ENCODE results near the gene AP4S1. TPM values are rescaled to one million over a fixed set of nuclear protein-coding genes. Genes with fewer than 3 reads are reported as not detected.
A peak's percentile ranks its signal among the peaks of the same experiment; 100 is the strongest.

AP4S1 gene
- total RNA-seq, 1 experiment from 2014 or later, result 8.3 TPM

DNA sequence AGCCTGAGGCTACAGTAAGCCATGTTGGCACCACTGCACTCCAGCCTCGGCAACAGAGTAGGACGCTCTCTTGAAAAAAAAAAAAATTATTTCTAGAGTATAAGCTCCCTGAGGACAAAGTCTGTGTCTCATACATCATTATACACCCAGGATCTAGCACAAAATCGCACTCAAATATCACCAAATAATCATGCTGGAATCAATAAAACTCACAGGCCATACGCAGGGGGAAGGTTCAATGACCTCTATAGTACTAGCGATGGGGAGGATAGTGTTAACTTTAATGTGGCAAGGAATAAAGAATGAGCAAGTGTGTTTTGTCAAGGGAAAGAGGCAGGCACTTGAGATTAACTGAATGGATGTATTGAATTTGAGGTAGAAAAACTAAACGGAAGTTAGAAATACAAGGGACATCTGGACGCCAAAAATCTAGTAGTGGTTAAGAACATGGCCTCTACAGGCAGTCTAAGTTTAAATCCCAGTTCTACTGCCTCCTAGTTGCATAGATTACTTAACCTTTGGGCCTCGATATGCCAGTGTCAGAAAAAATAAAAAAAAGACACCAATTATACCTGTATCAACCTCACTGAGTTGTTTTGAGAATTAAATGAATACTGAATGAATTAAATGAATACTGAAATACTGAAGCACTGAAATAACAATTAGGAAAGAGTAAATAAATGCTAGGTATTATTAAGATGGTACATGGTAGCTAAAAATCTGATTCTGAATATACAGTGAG is 4.4 kb upstream of the AP4S1 start:
- no peak overlapping the region for H3K4me3 Mint-ChIP-seq (ENCODE audit: low read depth, unreplicated experiment)
- no peaks in the 10 kb centered on the region for H3K27me3 Mint-ChIP-seq (ENCODE audit: unreplicated experiment)
- peaks cover 8% of the 10 kb centered on the region for H3K4me1 Mint-ChIP-seq (ENCODE audit: low read depth, unreplicated experiment)
- BruUV-seq (replicated peaks), result no TSS peak
- intact Hi-C loops (cut with micrococcal nuclease; ENCODE audit: unreplicated experiment), result no loop called here
- TF ChIP-seq, protein P1, sequence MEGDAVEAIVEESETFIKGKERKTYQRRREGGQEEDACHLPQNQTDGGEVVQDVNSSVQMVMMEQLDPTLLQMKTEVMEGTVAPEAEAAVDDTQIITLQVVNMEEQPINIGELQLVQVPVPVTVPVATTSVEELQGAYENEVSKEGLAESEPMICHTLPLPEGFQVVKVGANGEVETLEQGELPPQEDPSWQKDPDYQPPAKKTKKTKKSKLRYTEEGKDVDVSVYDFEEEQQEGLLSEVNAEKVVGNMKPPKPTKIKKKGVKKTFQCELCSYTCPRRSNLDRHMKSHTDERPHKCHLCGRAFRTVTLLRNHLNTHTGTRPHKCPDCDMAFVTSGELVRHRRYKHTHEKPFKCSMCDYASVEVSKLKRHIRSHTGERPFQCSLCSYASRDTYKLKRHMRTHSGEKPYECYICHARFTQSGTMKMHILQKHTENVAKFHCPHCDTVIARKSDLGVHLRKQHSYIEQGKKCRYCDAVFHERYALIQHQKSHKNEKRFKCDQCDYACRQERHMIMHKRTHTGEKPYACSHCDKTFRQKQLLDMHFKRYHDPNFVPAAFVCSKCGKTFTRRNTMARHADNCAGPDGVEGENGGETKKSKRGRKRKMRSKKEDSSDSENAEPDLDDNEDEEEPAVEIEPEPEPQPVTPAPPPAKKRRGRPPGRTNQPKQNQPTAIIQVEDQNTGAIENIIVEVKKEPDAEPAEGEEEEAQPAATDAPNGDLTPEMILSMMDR (IDR thresholded peaks at IDR 0.05; ENCODE audit: unreplicated experiment), result no peak
- CTCF ChIA-PET, result no interaction called here
- DNase-seq, result no peak
- no peaks in the 10 kb centered on the region for H3K9me3 Mint-ChIP-seq (ENCODE audit: low read depth, unreplicated experiment)
- H3K36me3 Mint-ChIP-seq (ENCODE audit: insufficient read depth, unreplicated experiment), result peaks cover 27% of the 10 kb centered on the region
- H3K27ac Mint-ChIP-seq (ENCODE audit: unreplicated experiment), result no peak overlapping the region

DNA sequence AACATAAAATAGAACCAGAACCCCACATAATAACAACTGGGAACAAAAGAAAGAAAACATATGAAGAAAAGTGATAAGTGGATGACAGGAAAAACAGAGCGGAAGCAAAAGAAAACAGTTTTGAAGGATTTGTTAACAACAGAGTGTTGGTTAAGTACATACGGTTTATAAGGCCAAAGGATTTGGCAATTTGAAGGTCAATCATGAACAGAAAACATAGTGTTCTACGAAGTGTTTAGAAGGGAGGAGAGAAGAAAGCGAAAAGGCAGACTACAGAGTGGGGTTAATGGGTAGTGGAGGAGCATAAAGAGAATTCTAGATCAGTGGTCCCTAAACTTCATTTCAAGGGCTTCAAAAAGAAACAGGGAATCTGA is 3.9 kb upstream of the AP4S1 start:
- TF ChIP-seq, protein P1 (IDR thresholded peaks at IDR 0.05; ENCODE audit: unreplicated experiment), result no peak
- peaks cover 33% of the 10 kb centered on the region for H3K36me3 Mint-ChIP-seq (ENCODE audit: insufficient read depth, unreplicated experiment)
- no peaks in the 10 kb centered on the region for H3K27me3 Mint-ChIP-seq (ENCODE audit: unreplicated experiment)
- DNase-seq, result no peak
- H3K4me3 Mint-ChIP-seq (ENCODE audit: low read depth, unreplicated experiment), result no peak overlapping the region
- CTCF ChIA-PET, result no interaction called here
- no peaks in the 10 kb centered on the region for H3K9me3 Mint-ChIP-seq (ENCODE audit: low read depth, unreplicated experiment)
- intact Hi-C loops (cut with micrococcal nuclease; ENCODE audit: unreplicated experiment), result no loop called here
- no TSS peak for BruUV-seq (replicated peaks)
- H3K27ac Mint-ChIP-seq (ENCODE audit: unreplicated experiment), result no peak overlapping the region
- peaks cover 8% of the 10 kb centered on the region for H3K4me1 Mint-ChIP-seq (ENCODE audit: low read depth, unreplicated experiment)

DNA sequence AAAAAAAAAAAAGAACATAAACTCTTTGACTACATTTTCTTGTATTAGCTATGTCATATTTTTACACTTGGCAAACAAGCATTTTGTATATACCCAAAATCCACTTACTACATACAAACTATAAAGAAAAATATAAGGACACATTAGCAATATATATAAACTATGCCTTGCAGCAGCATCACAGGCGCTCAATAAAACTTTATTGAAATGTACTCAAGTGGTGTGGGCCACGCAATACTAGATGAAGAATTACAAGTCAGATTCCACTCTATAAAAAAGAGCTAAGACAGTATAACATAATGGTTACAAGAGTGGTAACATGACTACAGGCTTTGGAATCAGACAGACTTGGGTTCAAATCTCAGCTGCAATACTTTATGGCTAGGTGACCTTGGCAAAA is 3.1 kb upstream of the AP4S1 start:
- no peak for DNase-seq
- H3K27ac Mint-ChIP-seq (ENCODE audit: unreplicated experiment), result no peak overlapping the region
- H3K9me3 Mint-ChIP-seq (ENCODE audit: low read depth, unreplicated experiment), result no peaks in the 10 kb centered on the region
- TF ChIP-seq, protein P1 (IDR thresholded peaks at IDR 0.05; ENCODE audit: unreplicated experiment), result no peak
- peaks cover 41% of the 10 kb centered on the region for H3K36me3 Mint-ChIP-seq (ENCODE audit: insufficient read depth, unreplicated experiment)
- intact Hi-C loops (cut with micrococcal nuclease; ENCODE audit: unreplicated experiment), result no loop called here
- BruUV-seq (replicated peaks), result no TSS peak
- H3K27me3 Mint-ChIP-seq (ENCODE audit: unreplicated experiment), result no peaks in the 10 kb centered on the region
- H3K4me3 Mint-ChIP-seq (ENCODE audit: low read depth, unreplicated experiment), result no peak overlapping the region
- CTCF ChIA-PET, result interaction anchor here (0.7 kb wide), 2 partner anchors 10 to 43 kb away, joined by 4 to 6 read pairs; no protein-coding TSS in a partner anchor
- H3K4me1 Mint-ChIP-seq (ENCODE audit: low read depth, unreplicated experiment), result peaks cover 8% of the 10 kb centered on the region

DNA sequence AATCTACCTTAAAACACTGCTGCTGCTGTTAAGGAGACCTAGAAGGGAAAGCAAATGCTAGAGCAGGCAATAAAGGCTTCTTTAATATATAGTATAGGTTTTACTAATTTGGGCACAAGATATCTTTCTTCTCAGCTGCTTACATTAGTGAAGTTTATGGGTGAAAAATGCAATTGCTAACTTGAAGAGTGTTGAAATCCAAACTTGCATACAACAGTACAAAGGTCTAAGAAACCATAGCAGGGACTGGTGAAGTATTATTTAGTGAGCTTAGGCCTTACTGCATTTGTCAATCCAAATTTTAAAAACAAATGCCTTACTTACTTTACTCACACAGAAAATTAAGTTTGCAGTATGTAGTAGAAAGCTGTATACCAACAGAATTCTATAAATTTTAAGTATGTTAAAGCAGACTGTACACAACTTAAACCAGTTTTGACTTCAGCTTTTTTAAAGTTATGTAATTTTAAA is 1.4 kb upstream of the AP4S1 start:
- intact Hi-C loops (cut with micrococcal nuclease; ENCODE audit: unreplicated experiment), result no loop called here
- CTCF ChIA-PET, result no interaction called here
- Mint-ChIP-seq H3K4me3 (ENCODE audit: low read depth, unreplicated experiment) (peak overlapping the region; percentile 94), H3K36me3 (ENCODE audit: insufficient read depth, unreplicated experiment) (peaks cover 42% of the 10 kb centered on the region), H3K27ac (ENCODE audit: unreplicated experiment) (peak overlapping the region; percentile 52), H3K4me1 (ENCODE audit: low read depth, unreplicated experiment) (peaks cover 13% of the 10 kb centered on the region), H3K9me3 (ENCODE audit: low read depth, unreplicated experiment) (no peaks in the 10 kb centered on the region), H3K27me3 (ENCODE audit: unreplicated experiment) (no peaks in the 10 kb centered on the region)
- TF ChIP-seq, protein P1 (IDR thresholded peaks at IDR 0.05; ENCODE audit: unreplicated experiment), result no peak
- BruUV-seq (replicated peaks), result no TSS peak
- DNase-seq, result no peak
